Heart left ventricle (tissue), 13 donors: ENCODE measurements around the gene ARL13B.

ENCODE experiments used
- CTCF ChIP-seq, 12 donors: fragments of 200-600 bp; sonication (generic) in 4 of 12; IDR thresholded peaks; one replicate each; pipeline versions ENCODE4 v1.5.0 to v1.8.0; 2018 to 2022; ENCODE audit warnings: antibody characterized with exemption in 12 of 12, mild to moderate bottlenecking in 5 of 12
- POLR2A ChIP-seq, 2 donors: fragments of 450-650 bp; IDR thresholded peaks; one replicate each; pipeline ENCODE4 v1.6.1; 2017; ENCODE audit warnings: antibody characterized with exemption in 2 of 2, mild to moderate bottlenecking in 2 of 2, moderate library complexity in 2 of 2
- donor health status: ischemic (EF 13 %, LVEDD 7.1; RV severe dilation, severe dysfunction).
- donor health status: DM: no; HTN: yes; CAD: no.
- donor health status: DM: no; HTN: no; CAD: no.
- donor health status: ischemic (EF 25% LVEDD 6.9; RV normal size, moderate dysfunction).
- donor health status: ischemic (EF 25% LVEDD 5.7; RV mildly dilated, moderate dysfunction).
- donor health status: ischemic (EF 35%, LVEDD 5.7; RV mildly dilated, moderate dysfunction).
- donor health status: nonischemic (EF 11% LVEDD 7.7; RV severe dilation, severe dysfunction).
- donor health status: DM: yes; HTN: yes; CAD: no.
- donor health status: PGD.
- donor health status: ischemic (EF 29% LVEDD 5.4; RV normal size, mild dysfunction).
- donor health status: nonischemic (EF 23%, LVEDD 6.1; RV moderate dilation, normal function).

GRCh38 chr3:93989241-93989640 lies 9.3 kb downstream of the ARL13B start:
- TF ChIP-seq POLR2A (IDR thresholded peaks at IDR 0.05), result no peak
- no peak for TF ChIP-seq CTCF (IDR thresholded peaks at IDR 0.05)
